K562 (cell line): ENCODE measurements around the gene CLIC5. TPM values are rescaled to one million over a fixed set of nuclear protein-coding genes. Genes with fewer than 3 reads are reported as not detected.

Source experiments
- ATAC-seq: fragments of 200-7000 bp; cut with Tn5 transposase; 3 replicates; pipeline ENCODE4 v1.9.1; 2020; ENCODE audit warnings: moderate library complexity
- BruUV-seq: library from RNA; stranded (reverse); fragments of 400-500 nt; replicated peaks from 2 replicates; lab custom pipeline; 2021; lab: Mats Ljungman, UMichigan
- CTCF ChIA-PET: fragments of 300-600 bp; formaldehyde crosslinking; extraction: SDS; loops from one replicate; lab custom pipeline; 2021; ENCODE audit warnings: low intra/inter-chr PET ratio; lab: Yijun Ruan, JAX
- POLR2A ChIA-PET: fragments of 300-600, 350-650 bp; sonication (Branson Sonifier 250); formaldehyde crosslinking; extraction: SDS; loops from one replicate; lab custom pipeline; 2021; ENCODE audit warnings: antibody characterized with exemption, inconsistent platforms; lab: Yijun Ruan, JAX
- DNase-seq, 4 experiments: peaks; one replicate each; pipeline versions ENCODE4 v3.0.0 to v3.0.0-alpha.2; 2011 to 2018; ENCODE audit warnings: low spot score in 3 of 4, mixed read lengths in 3 of 4; ENCODE audit errors: extremely low read depth in 1 of 4
- FAIRE-seq: peaks from 2 replicates; lab custom pipeline; 2011; peaks lifted over from hg19 to GRCh38; lab: Jason Lieb, UNC
- H2AFZ ChIP-seq: 2 replicates; pipeline ENCODE4 v1.6.0; 2011; ENCODE audit warnings: low read depth, low read length, control low read depth, inconsistent platforms
- H3K27ac ChIP-seq: fragments of 200-600 bp; 3 replicates; pipeline ENCODE4 v1.8.0; 2011; ENCODE audit warnings: low read depth, mild to moderate bottlenecking, control low read depth, inconsistent platforms, low read length, moderate library complexity, mixed read lengths; ENCODE audit errors: extremely low read depth
- H3K27me3 ChIP-seq, 2 experiments: fragments of 300-600 bp in 1 of 2; 2 replicates in 1 of 2; 3 replicates in 1 of 2; pipeline versions ENCODE4 v1.6.0 to v1.8.0; 2011; ENCODE audit warnings: inconsistent platforms in 2 of 2, low read length in 2 of 2, mild to moderate bottlenecking in 1 of 2, mixed read lengths in 1 of 2, moderate library complexity in 1 of 2; ENCODE audit not compliant: control insufficient read depth in 2 of 2, insufficient read depth in 2 of 2
- H3K36me3 ChIP-seq: fragments of 300-600 bp; 3 replicates; pipeline ENCODE4 v1.8.0; 2011; ENCODE audit warnings: mild to moderate bottlenecking, low read length, inconsistent platforms; ENCODE audit not compliant: control insufficient read depth, insufficient read depth
- H3K4me1 ChIP-seq, 2 experiments: fragments of 200-600 bp in 1 of 2; replicated peaks in 1 of 2; 2 replicates in 1 of 2; 3 replicates in 1 of 2; pipeline versions ENCODE4 v1.5.1 to v1.8.0; 2011; ENCODE audit warnings: inconsistent platforms in 2 of 2, low read length in 2 of 2, mild to moderate bottlenecking in 1 of 2, mixed read lengths in 1 of 2, moderate library complexity in 1 of 2; ENCODE audit not compliant: control insufficient read depth in 2 of 2, insufficient read depth in 2 of 2
- H3K4me2 ChIP-seq: 2 replicates; pipeline ENCODE4 v1.6.1; 2011; ENCODE audit warnings: low read length, control low read depth, inconsistent platforms, mixed read lengths; ENCODE audit not compliant: insufficient read depth
- H3K4me3 ChIP-seq: fragments of 200-600 bp; sonication (generic), shearing (Covaris generic); 2 replicates; pipeline ENCODE4 v1.5.1; 2016; ENCODE audit warnings: control low read depth, inconsistent platforms
- H3K79me2 ChIP-seq: fragments of 200-600 bp; 3 replicates; pipeline ENCODE4 v1.8.0; 2011; ENCODE audit warnings: low read length, inconsistent platforms; ENCODE audit not compliant: control insufficient read depth, insufficient read depth
- H3K9ac ChIP-seq, 2 experiments: 2 replicates each; pipeline versions ENCODE4 v1.6.0 to v1.6.1; 2011; ENCODE audit warnings: low read depth in 2 of 2, low read length in 2 of 2, control low read depth in 1 of 2, inconsistent platforms in 1 of 2, mild to moderate bottlenecking in 1 of 2, mixed read lengths in 1 of 2; ENCODE audit not compliant: insufficient read depth in 1 of 2
- H3K9me1 ChIP-seq: one replicate; pipeline ENCODE4 v1.6.0; 2011; ENCODE audit warnings: inconsistent platforms, mild to moderate bottlenecking, low read length, moderate library complexity; ENCODE audit not compliant: control insufficient read depth, insufficient read depth
- H3K9me3 ChIP-seq: replicated peaks from 2 replicates; pipeline ENCODE4 v1.5.1; 2011; ENCODE audit warnings: low read depth, low read length, inconsistent platforms; ENCODE audit not compliant: control insufficient read depth, insufficient read depth
- H4K20me1 ChIP-seq: replicated peaks from 2 replicates; pipeline ENCODE4 v1.6.1; 2011; ENCODE audit warnings: low read length, inconsistent platforms, mixed read lengths; ENCODE audit not compliant: control insufficient read depth, insufficient read depth
- CCAR2 ChIP-seq: fragments of 200-400 bp; formaldehyde crosslinking; IDR thresholded peaks from 2 replicates; pipeline ENCODE4 v1.6.1; 2017; ENCODE audit warnings: mild to moderate bottlenecking, low read depth, low read length
- FOXM1 ChIP-seq, 2 experiments: fragments of 450-650 bp in 1 of 2; sonication (generic) in 1 of 2; formaldehyde crosslinking in 1 of 2; IDR thresholded peaks; 2 replicates each; pipeline versions ENCODE4 v1.6.1 to v1.9.0; 2017 to 2022; ENCODE audit warnings: low read depth in 2 of 2, mild to moderate bottlenecking in 2 of 2, missing genetic modification reagents in 1 of 2, moderate library complexity in 1 of 2
- HNRNPLL ChIP-seq: fragments of 200-400 bp; formaldehyde crosslinking; IDR thresholded peaks from 2 replicates; pipeline ENCODE4 v1.6.1; 2017; ENCODE audit warnings: low read length, low read depth, mild to moderate bottlenecking; ENCODE audit not compliant: poor library complexity, severe bottlenecking
- NFYB ChIP-seq: IDR thresholded peaks from 2 replicates; pipeline ENCODE4 v1.6.1; 2011; ENCODE audit warnings: mild to moderate bottlenecking, moderate library complexity; ENCODE audit not compliant: insufficient read length; ENCODE audit errors: extremely low read depth
- PHF20 ChIP-seq: fragments of 450-650 bp; IDR thresholded peaks from 2 replicates; pipeline ENCODE4 v1.6.1; 2018; ENCODE audit not compliant: partially characterized antibody
- PURB ChIP-seq: sonication (generic); formaldehyde crosslinking; IDR thresholded peaks from 2 replicates; pipeline ENCODE4 v1.9.0; 2021; ENCODE audit warnings: low read depth, mild to moderate bottlenecking, missing genetic modification reagents
- RAD51 ChIP-seq: fragments of 450-650 bp; IDR thresholded peaks from 2 replicates; pipeline ENCODE4 v1.7.1; 2016; ENCODE audit warnings: low read depth, mild to moderate bottlenecking, borderline replicate concordance
- SLC30A9 ChIP-seq: fragments of 250-450 bp; sonication (Bioruptor Pico); IDR thresholded peaks from 2 replicates; pipeline ENCODE4 v1.8.0; 2022; ENCODE audit warnings: mild to moderate bottlenecking, moderate library complexity
- SRSF9 ChIP-seq: fragments of 200-400 bp; formaldehyde crosslinking; IDR thresholded peaks from 2 replicates; pipeline ENCODE4 v1.6.1; 2017; ENCODE audit warnings: low read depth, low read length, borderline replicate concordance
- ZBTB8A ChIP-seq: fragments of 450-650 bp; IDR thresholded peaks from 2 replicates; pipeline ENCODE4 v1.6.1; 2018; ENCODE audit warnings: mild to moderate bottlenecking, moderate library complexity; ENCODE audit not compliant: partially characterized antibody
- WGBS: fragments of 100-300 bp; shearing (Covaris generic); methylation state at CpG from one replicate; pipeline ENCODE4 v1.1.6; 2016; ENCODE audit warnings: low coverage, mixed read lengths; ENCODE audit not compliant: insufficient coverage; ENCODE audit errors: missing lambda C conversion rate; 5-methylcytosine and 5-hydroxymethylcytosine counted together
- in situ Hi-C: fragments of 300-500 bp; cut with MboI; formaldehyde crosslinking; loops from 4 replicates; pipeline ENCODE4 v1.15.0; 2018; ENCODE audit warnings: inconsistent platforms, mixed read lengths
- intact Hi-C: fragments of 100-400 bp; cut with micrococcal nuclease; formaldehyde crosslinking; loops from 2 replicates; pipeline ENCODE4 v1.14.2; 2022
- polyA plus RNA-seq, 8 experiments: library from polyadenylated mRNA; depleted of rRNA in 4 of 8; stranded (reverse) in 5 of 8; unstranded in 3 of 8; fragments of >200 nt; fragmentation: Nextera tagmentation in 2 of 8; fragmentation: Illumina TruSeq in 1 of 8; extraction: Ambion mirVana in 2 of 8; extraction: Trizol in 1 of 8; gene quantifications; 2 replicates each; pipeline versions ENCODE4 v1.2.1 to v1.2.3, GENCODE V29; 2011 to 2014; ENCODE audit warnings: inconsistent platforms in 1 of 8, missing spikeins in 1 of 8
- total RNA-seq, 7 experiments: library from RNA; depleted of rRNA in 6 of 7; stranded (reverse); fragments of >200 nt in 6 of 7; fragmentation: Illumina TruSeq in 2 of 7; extraction: Trizol in 2 of 7; gene quantifications; 2 replicates each; pipeline versions ENCODE4 v1.2.1 to v1.2.3, GENCODE V29; 2011 to 2021; ENCODE audit warnings: low replicate concordance in 1 of 7
- TF ChIP-seq, protein P1 (sequence below): sonication (generic); formaldehyde crosslinking; IDR thresholded peaks from 2 replicates; pipeline ENCODE4 v1.8.1; 2022; ENCODE audit warnings: missing genetic modification reagents
- TF ChIP-seq, protein P2 (sequence below): fragments of 250-450 bp; sonication (Bioruptor Pico); IDR thresholded peaks from 2 replicates; pipeline ENCODE4 v1.8.0; 2021; ENCODE audit warnings: moderate library complexity, mild to moderate bottlenecking, inconsistent platforms
- TF ChIP-seq, protein P3 (sequence below): sonication (generic); formaldehyde crosslinking; IDR thresholded peaks from 2 replicates; pipeline ENCODE4 v1.5.0; 2020; ENCODE audit warnings: missing genetic modification reagents
- TF ChIP-seq, protein P4 (sequence below): sonication (generic); formaldehyde crosslinking; IDR thresholded peaks from 2 replicates; pipeline ENCODE4 v1.9.0; 2022; ENCODE audit warnings: mild to moderate bottlenecking, missing genetic modification reagents

CLIC5 gene
- total and polyA plus RNA-seq, 9 of the 15 experiments (the other 6 are each of a cell fraction or from before 2014, with no cell fraction given), result 0.31 TPM; not detected in 8

DNA sequence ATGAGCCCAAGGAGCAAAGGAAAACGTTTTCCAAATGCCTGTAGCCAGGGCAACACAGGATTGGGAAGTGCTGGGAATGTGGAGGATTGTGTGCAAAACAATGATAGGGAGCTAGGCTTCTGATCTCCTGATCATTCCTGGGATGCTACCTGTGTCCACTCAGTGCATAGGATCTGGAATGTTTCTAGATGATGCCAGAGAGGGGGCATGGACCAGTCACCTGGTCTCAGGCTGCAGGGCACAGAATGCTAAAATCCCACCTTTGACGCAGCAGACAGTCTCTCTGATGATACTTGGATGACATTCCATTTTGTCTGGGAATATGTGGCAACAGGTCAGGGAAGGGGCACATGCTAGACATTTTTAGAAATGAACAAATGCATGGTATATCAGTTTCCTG lies 128.9 kb downstream of the CLIC5 start (continued):
- TF ChIP-seq CCAR2, result no peak
- no peak for TF ChIP-seq PURB (CRISPR knock-in tag)
- no peak for TF ChIP-seq SLC30A9 (CRISPR knock-in tag)
- TF ChIP-seq PHF20, result no peak
- TF ChIP-seq, protein P1, sequence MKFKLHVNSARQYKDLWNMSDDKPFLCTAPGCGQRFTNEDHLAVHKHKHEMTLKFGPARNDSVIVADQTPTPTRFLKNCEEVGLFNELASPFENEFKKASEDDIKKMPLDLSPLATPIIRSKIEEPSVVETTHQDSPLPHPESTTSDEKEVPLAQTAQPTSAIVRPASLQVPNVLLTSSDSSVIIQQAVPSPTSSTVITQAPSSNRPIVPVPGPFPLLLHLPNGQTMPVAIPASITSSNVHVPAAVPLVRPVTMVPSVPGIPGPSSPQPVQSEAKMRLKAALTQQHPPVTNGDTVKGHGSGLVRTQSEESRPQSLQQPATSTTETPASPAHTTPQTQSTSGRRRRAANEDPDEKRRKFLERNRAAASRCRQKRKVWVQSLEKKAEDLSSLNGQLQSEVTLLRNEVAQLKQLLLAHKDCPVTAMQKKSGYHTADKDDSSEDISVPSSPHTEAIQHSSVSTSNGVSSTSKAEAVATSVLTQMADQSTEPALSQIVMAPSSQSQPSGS (CRISPR knock-in tag), result no peak
- TF ChIP-seq, protein P2, sequence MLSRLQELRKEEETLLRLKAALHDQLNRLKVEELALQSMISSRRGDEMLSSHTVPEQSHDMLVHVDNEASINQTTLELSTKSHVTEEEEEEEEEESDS (CRISPR knock-in tag), result no peak
- TF ChIP-seq ZBTB8A, result no peak
- no peak for TF ChIP-seq HNRNPLL
- TF ChIP-seq FOXM1 (IDR thresholded peaks at IDR 0.05; ENCODE audit: low read depth), result no peak
- TF ChIP-seq FOXM1 (CRISPR knock-in tag; IDR thresholded peaks at IDR 0.05; ENCODE audit: low read depth), result no peak

DNA sequence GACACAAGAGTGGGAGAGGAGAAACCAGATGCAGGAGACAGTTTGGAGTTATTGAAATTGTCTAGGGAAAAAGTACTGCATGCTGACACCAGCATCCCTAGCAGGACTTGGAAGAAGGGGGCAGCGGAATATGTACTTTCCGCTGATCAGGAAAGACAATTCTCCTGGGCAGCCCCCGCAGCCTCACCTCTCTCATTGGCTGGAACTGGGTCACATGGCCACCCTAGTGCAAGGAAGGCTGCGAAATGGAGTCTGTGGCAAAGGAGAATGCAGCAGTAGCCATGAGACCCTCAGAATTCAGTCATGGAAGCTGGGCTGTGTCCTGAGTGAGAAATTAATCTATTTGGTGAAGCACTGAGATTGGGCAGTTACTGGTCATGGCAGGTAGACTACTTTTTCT lies 131.3 kb downstream of the CLIC5 start:
- Histone ChIP-seq H3K9me3 (no peaks in the 10 kb centered on the region), H3K36me3 (no peaks in the 10 kb centered on the region), H2AFZ (0 out of 2 replicates have a peak overlapping the region, but pooled peaks have one; percentile 11), H3K4me3 (no peak overlapping the region), H4K20me1 (no peaks in the 10 kb centered on the region), H3K9me1 (no peaks in the 10 kb centered on the region), H3K4me1 (no peaks in the 10 kb centered on the region; a peak in 1 of 5 replicates), H3K27me3 (peaks cover 4% of the 10 kb centered on the region in 2 experiments; a peak in 3 of 5 replicates), H3K79me2 (no peaks in the 10 kb centered on the region), H3K9ac (no peak overlapping the region), H3K4me2 (no peak overlapping the region), H3K27ac (no peak overlapping the region)
- ATAC-seq (peak; percentile 51; the same call in 1 of the 3 replicates), DNase-seq (peak in 3 of 4 experiments; percentile 19 to 39 (median 33)), FAIRE-seq (no peak)
- 1% methylated on average over 4 of the region's 4 CpGs for WGBS
- BruUV-seq, result no TSS peak
- intact Hi-C loops (no loop called here), in situ Hi-C loops (no loop called here)
- POLR2A ChIA-PET, result no interaction called here
- CTCF ChIA-PET, result no interaction called here
- TF ChIP-seq NFYB (peak; percentile 60), RAD51 (peak; percentile 44; the same call in 1 of the 2 replicates), SRSF9 (no peak)
- TF ChIP-seq, protein P3, sequence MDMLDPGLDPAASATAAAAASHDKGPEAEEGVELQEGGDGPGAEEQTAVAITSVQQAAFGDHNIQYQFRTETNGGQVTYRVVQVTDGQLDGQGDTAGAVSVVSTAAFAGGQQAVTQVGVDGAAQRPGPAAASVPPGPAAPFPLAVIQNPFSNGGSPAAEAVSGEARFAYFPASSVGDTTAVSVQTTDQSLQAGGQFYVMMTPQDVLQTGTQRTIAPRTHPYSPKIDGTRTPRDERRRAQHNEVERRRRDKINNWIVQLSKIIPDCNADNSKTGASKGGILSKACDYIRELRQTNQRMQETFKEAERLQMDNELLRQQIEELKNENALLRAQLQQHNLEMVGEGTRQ, result peak; percentile 83
- TF ChIP-seq, protein P4, sequence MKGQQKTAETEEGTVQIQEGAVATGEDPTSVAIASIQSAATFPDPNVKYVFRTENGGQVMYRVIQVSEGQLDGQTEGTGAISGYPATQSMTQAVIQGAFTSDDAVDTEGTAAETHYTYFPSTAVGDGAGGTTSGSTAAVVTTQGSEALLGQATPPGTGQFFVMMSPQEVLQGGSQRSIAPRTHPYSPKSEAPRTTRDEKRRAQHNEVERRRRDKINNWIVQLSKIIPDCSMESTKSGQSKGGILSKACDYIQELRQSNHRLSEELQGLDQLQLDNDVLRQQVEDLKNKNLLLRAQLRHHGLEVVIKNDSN (CRISPR knock-in tag), result peak; percentile 50; the same call in 1 of the 2 replicates
